ENCODE results near the gene IQCM. TPM values are rescaled to one million over a fixed set of nuclear protein-coding genes. Genes with fewer than 3 reads are reported as not detected.

Gene IQCM
- total RNA-seq, 1 donor from 2014 or later = not detected

DNA sequence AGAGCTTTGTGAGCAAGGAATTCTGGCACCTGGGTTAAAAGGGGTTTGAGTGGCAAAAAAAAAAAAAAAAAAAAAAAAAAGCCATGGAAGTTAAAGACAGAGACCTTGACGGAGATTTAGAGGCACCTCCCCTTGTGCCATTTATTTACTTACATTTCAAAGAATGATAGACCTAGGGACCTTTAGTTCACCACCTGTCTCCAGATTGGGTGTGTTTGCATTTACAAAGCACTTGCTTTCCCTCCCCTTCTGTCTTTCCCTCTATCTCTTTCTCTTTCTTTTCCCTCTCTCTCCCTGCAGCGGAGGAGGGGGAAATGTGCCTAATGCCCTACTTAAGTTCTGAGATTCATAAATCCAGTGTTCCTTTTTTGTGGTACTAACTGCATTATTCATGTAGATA lies 116.0 kb downstream of the IQCM start:
- Mint-ChIP-seq H3K27me3 (ENCODE audit: low read depth) (peaks cover 10% of the 10 kb centered on the region), H3K4me1 (no peaks in the 10 kb centered on the region), H3K4me3 (no peak overlapping the region), H3K27ac (ENCODE audit: unreplicated experiment) (no peak overlapping the region), H3K9me3 (no peaks in the 10 kb centered on the region), H3K36me3 (ENCODE audit: low read depth) (no peaks in the 10 kb centered on the region)
- TF ChIP-seq, protein P1, sequence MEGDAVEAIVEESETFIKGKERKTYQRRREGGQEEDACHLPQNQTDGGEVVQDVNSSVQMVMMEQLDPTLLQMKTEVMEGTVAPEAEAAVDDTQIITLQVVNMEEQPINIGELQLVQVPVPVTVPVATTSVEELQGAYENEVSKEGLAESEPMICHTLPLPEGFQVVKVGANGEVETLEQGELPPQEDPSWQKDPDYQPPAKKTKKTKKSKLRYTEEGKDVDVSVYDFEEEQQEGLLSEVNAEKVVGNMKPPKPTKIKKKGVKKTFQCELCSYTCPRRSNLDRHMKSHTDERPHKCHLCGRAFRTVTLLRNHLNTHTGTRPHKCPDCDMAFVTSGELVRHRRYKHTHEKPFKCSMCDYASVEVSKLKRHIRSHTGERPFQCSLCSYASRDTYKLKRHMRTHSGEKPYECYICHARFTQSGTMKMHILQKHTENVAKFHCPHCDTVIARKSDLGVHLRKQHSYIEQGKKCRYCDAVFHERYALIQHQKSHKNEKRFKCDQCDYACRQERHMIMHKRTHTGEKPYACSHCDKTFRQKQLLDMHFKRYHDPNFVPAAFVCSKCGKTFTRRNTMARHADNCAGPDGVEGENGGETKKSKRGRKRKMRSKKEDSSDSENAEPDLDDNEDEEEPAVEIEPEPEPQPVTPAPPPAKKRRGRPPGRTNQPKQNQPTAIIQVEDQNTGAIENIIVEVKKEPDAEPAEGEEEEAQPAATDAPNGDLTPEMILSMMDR (conservative IDR thresholded peaks at IDR 0.05) = no peak
- DNase-seq (ENCODE audit: low read depth, low spot score) = no peak

DNA sequence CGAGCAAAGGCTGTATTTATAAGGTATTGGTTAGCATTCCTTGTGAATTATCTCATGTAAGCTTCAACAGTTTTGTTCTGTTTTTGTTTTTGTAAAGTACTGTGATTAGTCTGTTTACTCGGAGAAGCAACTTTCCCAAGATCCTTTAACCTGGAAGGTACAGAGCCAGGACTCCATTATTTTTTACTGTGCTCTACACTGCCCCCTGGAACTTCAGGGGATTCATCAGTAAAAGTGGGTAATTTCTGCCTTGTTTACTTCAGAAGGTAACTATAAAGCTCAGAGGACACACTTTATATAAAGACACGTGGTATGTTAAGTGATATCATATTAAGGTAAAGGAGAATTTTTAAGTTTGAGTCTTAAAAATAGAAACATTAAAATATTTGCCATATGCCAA lies 124.9 kb downstream of the IQCM start:
- no peak for DNase-seq (ENCODE audit: low read depth, low spot score)
- Mint-ChIP-seq H3K27ac (ENCODE audit: unreplicated experiment) (no peak overlapping the region), H3K27me3 (ENCODE audit: low read depth) (peaks cover 8% of the 10 kb centered on the region), H3K9me3 (peaks cover 5% of the 10 kb centered on the region), H3K36me3 (ENCODE audit: low read depth) (no peaks in the 10 kb centered on the region), H3K4me3 (no peak overlapping the region), H3K4me1 (no peaks in the 10 kb centered on the region)
- TF ChIP-seq, protein P1 (conservative IDR thresholded peaks at IDR 0.05) = peak; percentile 22

DNA sequence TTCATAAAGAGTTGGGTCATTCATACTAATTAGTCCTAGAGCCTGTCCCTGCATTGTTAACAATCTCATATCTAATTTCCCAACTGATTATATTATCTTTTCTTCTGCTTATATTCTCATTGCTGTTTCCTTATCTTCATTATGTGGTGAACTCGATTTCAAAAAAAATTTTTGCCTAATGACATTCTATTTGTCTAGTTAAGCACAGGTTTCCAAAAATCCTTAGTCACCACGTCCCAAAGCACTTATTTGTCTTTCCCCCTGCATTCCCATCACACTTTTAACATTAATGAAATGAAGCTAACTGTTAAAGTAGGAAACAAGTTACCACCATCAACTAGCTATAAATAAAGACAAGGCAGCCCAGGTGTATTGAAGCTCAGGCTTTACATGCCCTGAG lies 131.1 kb downstream of the IQCM start:
- no peak overlapping the region for H3K4me3 Mint-ChIP-seq
- TF ChIP-seq, protein P1 (conservative IDR thresholded peaks at IDR 0.05) = no peak
- DNase-seq (ENCODE audit: low read depth, low spot score) = no peak
- H3K9me3 Mint-ChIP-seq = peaks cover 5% of the 10 kb centered on the region
- no peaks in the 10 kb centered on the region for H3K36me3 Mint-ChIP-seq (ENCODE audit: low read depth)
- H3K27ac Mint-ChIP-seq (ENCODE audit: unreplicated experiment) = no peak overlapping the region
- no peaks in the 10 kb centered on the region for H3K4me1 Mint-ChIP-seq
- peaks cover 8% of the 10 kb centered on the region for H3K27me3 Mint-ChIP-seq (ENCODE audit: low read depth)

DNA sequence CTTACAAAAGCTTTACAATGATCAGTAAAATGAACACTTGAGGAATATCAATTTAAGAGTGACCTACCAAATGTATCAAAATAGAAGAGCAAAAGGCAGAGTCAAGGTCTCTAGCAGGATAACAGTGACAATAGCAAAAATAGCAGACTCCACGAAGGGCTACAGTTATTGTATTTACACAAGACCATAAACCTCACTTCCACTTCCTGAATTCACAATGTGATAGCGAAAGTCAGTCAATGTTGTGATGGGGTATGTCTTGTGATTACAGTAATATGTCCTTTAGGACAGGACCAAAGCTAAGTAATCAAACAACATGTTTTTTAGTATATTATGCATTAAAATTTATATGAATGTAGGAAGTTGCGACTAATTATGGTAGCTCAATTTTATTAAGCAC lies 139.6 kb downstream of the IQCM start:
- Mint-ChIP-seq H3K27me3 (ENCODE audit: low read depth) (no peaks in the 10 kb centered on the region), H3K4me1 (no peaks in the 10 kb centered on the region), H3K4me3 (no peak overlapping the region), H3K27ac (ENCODE audit: unreplicated experiment) (no peak overlapping the region), H3K36me3 (ENCODE audit: low read depth) (no peaks in the 10 kb centered on the region), H3K9me3 (peaks cover 11% of the 10 kb centered on the region)
- TF ChIP-seq, protein P1 (conservative IDR thresholded peaks at IDR 0.05) = no peak
- DNase-seq (ENCODE audit: low read depth, low spot score) = no peak

DNA sequence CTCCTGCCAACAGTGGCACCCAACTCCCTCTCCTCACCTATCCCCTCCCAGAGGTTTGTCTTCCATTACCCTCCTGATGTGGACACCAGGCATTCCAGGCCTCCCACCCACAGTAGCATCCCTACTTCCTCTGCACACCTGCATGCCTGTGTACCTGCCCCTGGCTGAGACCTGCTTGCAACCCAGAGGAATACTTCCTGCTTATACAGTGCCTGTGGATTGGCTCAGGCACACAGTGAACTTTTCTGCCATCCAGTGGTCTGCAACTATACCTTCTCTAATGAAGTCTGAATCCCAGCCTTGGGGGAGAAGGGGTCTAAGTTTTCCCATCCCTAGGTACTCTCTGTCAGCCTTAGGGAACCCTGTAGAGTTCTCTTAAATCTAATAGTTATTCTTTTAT lies 169.9 kb downstream of the IQCM start:
- Mint-ChIP-seq H3K36me3 (ENCODE audit: low read depth) (no peaks in the 10 kb centered on the region), H3K27me3 (ENCODE audit: low read depth) (peaks cover 2% of the 10 kb centered on the region), H3K9me3 (no peaks in the 10 kb centered on the region), H3K4me3 (no peak overlapping the region), H3K4me1 (no peaks in the 10 kb centered on the region), H3K27ac (ENCODE audit: unreplicated experiment) (no peak overlapping the region)
- no peak for DNase-seq (ENCODE audit: low read depth, low spot score)
- TF ChIP-seq, protein P1 (conservative IDR thresholded peaks at IDR 0.05) = no peak

DNA sequence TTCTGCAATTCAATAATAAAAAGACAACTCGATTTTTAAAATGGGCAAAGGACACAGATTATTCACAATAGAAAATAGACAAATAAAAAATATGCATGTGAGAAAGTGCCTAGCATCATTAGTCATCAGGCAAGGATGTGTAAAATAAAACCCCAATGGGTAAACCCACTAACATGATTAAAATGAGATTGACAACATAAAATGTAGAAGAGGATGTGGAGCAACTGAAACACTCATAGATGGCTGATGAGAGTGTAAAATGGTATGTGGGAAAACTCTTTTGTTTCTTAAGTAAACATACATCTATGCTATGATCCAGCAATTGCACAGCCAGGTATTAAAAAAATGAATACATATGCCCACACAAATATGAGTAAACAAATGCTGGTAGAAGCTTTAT lies 177.6 kb downstream of the IQCM start:
- no peaks in the 10 kb centered on the region for H3K4me1 Mint-ChIP-seq
- no peaks in the 10 kb centered on the region for H3K9me3 Mint-ChIP-seq
- H3K27me3 Mint-ChIP-seq (ENCODE audit: low read depth) = no peaks in the 10 kb centered on the region
- no peak overlapping the region for H3K27ac Mint-ChIP-seq (ENCODE audit: unreplicated experiment)
- TF ChIP-seq, protein P1 (conservative IDR thresholded peaks at IDR 0.05) = no peak
- no peaks in the 10 kb centered on the region for H3K36me3 Mint-ChIP-seq (ENCODE audit: low read depth)
- no peak overlapping the region for H3K4me3 Mint-ChIP-seq
- DNase-seq (ENCODE audit: low read depth, low spot score) = no peak
